Measurements from ENCODE around the gene ZNF98.

The ZNF98 gene

GRCh38 chr19:22421797-22422196, 349 bp downstream of the ZNF98 start:
- CTCF ChIA-PET = no interaction called here
- no peak for DNase-seq (ENCODE audit: low spot score)
- no peak overlapping the region for H3K27ac ChIP-seq
- TF ChIP-seq CTCF (conservative IDR thresholded peaks at IDR 0.05; ENCODE audit: low read depth) = no peak
- POLR2A ChIA-PET (ENCODE audit: low non-redundant PET) = no interaction called here

DNA sequence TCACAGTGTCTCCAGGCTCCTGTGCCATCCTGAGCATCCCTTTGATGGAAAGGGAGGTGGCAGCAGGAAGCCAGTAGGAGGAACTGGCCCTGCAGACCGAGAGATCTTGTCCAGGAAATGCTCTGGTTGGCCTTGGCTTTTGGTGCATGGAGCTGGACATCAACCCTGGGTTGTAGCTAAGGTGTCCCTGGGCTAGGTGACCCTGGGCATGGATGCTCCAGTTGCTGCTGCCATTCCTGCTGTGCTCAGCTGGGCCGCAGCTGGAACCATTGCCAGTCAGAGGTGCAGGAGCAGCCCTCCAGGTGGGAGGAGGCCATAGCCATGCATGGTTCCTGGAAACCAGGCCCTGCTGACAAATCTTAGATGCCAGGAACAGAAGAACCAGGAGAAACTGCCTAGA, 67.5 kb downstream of the ZNF98 start:
- DNase-seq (ENCODE audit: low spot score) = no peak
- H3K27ac ChIP-seq = no peak overlapping the region
- POLR2A ChIA-PET (ENCODE audit: low non-redundant PET) = no interaction called here
- CTCF ChIA-PET = no interaction called here
- no peak for TF ChIP-seq CTCF (conservative IDR thresholded peaks at IDR 0.05; ENCODE audit: low read depth)

Measured in RWPE1 (cell line).